ENCODE results near the gene EXOC6B.

Gene EXOC6B

DNA sequence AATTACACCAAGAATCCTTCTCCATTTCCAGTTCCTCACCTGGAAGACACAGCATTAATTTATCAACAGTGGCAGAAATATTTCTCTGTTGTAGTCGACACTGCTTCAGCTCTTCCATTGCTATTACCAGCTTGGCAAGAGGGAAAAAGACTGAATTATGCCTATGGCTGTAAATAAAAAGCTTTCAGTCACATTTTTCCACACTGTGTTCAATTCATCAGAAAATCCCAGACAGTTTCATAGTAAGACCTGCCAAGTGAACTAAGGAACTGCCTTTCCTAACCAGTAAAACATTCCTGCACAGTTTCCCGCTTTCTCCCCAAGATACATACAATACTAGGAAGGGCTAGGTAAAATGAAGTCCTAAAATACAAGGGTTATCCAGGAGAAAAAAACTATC lies 94.7 kb downstream of the EXOC6B start:
- no peak for DNase-seq

- no peak for DNase-seq
Observed at GRCh38 chr2:72727356-72727755, 98.5 kb downstream of the EXOC6B start.

DNA sequence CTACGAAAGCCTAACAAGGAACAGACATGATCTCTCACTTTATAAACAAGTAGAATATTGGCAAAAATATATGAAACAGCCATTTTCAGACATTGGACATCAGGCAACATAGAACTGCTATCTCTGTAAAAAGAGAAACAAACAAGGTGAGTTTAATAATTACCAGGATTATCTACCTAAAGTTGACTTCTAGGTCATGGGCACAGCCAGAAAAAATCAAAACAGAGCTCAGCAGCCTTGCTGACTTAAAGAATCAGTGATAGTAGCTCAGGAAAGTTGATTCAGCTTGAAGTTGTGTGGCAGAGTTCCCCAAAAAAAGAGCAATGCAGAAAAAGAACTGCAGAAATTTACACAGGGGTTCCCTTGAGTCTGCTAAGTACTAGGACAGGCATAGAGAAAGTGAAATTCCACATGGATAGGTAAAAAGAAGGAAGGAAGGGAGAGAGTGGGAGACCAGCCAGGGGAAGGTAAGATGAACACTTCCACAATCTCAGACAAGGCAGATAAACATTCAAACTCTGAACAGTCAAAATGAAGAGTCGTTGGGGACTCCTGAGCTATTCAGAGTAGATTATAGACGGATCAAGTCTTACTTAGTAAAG lies 102.0 kb downstream of the EXOC6B start:
- DNase-seq = no peak

GRCh38 chr2:72722492-72723070 lies 103.3 kb downstream of the EXOC6B start:
- no peak for DNase-seq

DNA sequence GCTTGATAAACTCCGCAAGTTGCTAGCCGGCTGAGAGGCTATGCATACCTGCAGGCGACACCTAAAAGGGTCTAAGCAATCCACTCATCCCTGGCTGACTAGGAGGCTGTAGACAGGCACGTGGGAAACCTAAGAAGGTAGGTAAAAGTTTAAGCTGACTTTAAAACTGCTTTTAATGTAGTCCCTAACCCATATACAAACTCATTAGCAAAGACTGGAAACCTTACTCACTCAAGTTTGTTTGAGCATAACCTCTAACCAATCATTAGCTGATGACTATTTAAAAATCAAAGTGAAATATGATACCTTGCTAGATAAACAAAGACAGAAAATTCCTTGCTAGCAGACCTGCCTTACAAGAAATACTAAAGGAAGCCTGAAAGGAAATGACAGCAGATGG lies 106.4 kb downstream of the EXOC6B start:
- no peak for DNase-seq

DNA sequence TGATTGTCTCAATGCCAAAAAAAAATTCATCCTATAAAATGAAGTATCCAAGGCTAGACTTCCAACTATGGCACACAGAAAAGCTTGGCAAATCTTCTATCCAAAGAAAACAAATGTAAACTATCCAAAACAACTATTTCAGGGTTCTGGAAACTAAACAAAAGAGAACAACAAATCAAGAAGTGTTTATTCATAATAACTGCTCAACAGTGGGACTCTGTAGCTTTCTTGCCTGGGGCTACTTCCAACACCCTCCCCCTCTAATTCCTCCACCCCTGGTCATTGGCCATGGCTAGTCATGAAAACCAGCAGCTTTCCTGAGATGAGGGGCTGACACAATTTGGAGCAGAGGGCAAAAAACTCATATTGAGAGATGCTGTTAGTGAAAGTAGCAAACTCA lies 107.0 kb downstream of the EXOC6B start:
- DNase-seq = no peak

DNA sequence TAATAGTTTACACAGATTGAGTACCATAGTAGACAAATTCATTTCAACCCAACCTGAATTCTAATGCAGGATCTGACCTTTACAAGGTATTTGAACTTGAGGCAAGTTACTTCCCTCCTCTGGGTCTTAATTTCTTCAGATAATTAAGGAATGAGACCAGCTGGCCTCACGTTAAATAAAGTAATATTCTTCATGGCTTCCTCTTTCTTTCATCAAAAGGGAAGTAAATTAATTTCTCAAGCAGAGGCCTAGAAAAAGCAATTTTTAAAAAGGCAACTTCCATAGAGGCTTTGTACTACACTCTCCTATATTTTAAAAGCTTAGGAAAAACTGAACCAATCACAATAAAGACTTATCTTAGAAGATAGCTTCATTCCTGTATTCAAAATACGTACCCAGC lies 109.2 kb downstream of the EXOC6B start:
- DNase-seq = no peak

GRCh38 chr2:72713857-72714256 lies 112.0 kb downstream of the EXOC6B start:
- no peak for DNase-seq

GRCh38 chr2:72712977-72713376 lies 112.9 kb downstream of the EXOC6B start:
- DNase-seq = no peak

DNA sequence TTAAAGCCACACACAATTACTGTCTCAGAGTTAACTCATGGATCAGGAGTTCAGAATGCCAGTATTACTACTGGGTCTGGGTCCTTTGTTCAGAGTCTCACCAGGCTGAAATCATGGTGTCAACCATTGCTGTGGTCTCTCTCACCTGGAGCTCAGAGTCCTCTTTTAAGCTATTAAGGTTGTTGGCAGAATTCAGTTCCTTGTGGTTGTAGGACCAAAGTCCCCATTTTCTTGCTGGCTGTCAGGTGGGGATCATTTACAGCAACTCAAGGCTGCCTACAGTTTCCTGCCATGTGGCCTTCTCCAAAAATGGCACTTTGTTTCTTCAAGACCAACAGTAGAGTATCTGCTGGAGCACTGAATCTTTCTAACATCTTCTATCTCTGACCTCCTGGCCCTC lies 113.5 kb downstream of the EXOC6B start:
- no peak for DNase-seq

DNA sequence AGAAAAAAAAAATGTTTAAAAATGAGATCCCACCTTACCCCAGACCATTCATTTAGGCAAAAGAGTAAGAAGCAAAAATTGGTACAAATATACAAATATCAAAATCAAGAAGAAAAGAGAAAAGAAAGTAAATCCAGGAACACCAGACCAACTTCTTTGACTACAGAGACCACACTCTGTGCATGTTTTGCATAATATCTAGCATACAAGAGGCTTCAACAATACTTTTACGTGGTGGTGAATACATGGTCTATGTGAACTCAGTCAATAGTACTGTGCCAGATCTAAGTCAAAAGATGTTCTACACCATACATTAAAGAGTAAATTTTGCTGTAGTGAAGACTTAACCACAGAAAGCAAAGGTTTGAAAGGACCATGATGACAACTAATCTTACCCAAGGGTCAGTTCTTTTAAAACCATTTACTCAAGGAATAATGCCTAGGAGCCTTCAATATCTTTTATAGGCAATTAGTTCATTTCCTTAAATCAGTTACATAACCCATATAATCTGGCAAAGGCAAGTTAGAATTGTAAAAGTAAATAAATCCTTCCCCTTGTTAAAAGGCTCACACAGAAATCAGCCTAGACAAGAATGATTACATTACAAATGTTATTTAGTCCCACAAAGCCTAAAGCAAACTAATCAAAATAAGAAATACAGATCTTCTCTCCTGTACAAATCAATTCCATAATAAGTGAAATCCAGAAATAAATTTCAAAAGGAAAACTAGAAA lies 115.2 kb downstream of the EXOC6B start:
- no peak for DNase-seq

DNA sequence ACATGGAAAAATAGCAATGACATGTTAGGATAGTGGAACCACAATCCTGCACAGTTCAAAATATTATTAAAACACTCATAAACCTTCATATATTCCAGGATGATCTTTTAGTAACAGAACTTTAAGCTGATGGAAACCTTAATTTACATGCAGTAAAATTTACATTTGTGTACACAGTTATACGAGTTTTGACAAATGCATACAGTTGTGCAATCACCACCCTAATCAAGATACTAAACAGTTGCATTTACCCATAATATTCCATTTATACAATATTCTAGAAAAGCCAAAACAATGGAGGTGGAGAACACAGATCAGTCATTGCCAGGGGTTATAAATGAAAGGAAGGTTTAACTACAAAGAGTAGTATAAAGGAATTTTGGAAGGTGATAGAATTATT lies 117.6 kb downstream of the EXOC6B start:
- no peak for DNase-seq

GRCh38 chr2:72698300-72698699 lies 127.5 kb downstream of the EXOC6B start:
- no peak for DNase-seq

DNA sequence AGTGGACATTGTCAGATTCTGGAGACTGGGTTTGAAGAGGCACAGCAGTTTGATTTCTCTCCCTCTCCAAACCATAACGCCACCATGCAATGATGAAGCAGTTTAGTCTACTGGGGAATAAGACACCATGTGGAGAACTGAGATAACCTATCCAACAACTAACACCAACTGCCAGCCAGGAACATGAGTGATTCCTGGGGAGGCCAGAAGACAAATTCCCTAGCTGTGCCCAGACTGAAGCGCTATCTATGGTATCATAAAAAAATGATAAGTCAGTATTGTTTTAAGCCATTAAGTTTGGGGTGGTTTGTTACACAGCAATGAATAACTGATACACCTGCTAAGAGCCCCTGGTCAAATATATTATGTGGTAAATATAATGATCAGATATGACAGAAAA lies 129.3 kb downstream of the EXOC6B start:
- DNase-seq = no peak

GRCh38 chr2:72695676-72696075 lies 130.2 kb downstream of the EXOC6B start:
- no peak for DNase-seq

GRCh38 chr2:72694715-72695496 lies 130.9 kb downstream of the EXOC6B start:
- DNase-seq = no peak

DNA sequence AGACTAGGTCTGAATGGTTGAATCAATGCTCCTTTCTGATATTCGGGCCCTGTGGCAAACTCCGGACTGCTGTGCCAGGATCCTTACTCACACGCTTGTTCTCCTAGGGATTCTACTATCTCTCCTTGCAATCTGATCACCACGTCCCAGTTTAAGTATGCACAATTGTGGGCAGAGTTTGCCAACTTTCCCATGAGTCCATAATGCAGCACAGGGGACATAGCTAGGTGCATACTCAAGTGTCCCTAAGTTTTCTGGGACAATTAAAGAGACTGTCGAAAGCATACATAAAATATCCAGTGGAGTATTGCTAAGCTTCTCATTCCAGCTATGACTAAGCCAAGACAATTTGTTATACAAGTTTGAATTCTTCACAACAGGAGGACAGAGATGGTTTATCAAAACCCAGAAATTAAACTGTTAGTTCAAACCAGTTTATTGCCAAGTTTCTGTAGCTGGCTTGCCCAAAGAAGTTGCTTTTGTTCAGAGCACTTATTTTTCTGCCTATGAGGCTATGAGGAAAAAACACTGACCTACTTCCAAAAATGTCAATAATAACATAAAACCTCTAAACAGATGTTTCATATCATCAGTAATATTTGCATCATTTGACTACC lies 136.1 kb downstream of the EXOC6B start:
- DNase-seq = no peak

GRCh38 chr2:72685638-72686213 lies 140.1 kb downstream of the EXOC6B start:
- no peak for DNase-seq

DNA sequence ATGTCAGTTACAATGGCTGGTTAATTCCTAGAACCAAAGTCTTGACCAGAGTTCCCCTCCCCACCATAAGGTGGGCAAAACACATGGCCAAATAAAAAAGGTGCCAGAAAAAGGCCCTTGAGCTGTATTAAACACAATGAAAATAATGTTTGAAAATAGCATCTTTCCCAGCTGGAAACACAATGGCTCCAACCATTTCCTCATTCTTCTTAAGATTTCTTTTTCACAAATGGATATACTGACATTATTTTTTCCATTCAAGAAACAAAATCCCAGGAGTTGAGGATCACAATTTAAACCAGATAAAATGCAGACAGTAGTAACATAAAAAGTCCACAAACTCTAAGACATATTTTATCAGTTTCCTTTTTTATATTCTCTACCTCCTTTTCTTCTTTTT lies 143.8 kb downstream of the EXOC6B start:
- no peak for DNase-seq

DNA sequence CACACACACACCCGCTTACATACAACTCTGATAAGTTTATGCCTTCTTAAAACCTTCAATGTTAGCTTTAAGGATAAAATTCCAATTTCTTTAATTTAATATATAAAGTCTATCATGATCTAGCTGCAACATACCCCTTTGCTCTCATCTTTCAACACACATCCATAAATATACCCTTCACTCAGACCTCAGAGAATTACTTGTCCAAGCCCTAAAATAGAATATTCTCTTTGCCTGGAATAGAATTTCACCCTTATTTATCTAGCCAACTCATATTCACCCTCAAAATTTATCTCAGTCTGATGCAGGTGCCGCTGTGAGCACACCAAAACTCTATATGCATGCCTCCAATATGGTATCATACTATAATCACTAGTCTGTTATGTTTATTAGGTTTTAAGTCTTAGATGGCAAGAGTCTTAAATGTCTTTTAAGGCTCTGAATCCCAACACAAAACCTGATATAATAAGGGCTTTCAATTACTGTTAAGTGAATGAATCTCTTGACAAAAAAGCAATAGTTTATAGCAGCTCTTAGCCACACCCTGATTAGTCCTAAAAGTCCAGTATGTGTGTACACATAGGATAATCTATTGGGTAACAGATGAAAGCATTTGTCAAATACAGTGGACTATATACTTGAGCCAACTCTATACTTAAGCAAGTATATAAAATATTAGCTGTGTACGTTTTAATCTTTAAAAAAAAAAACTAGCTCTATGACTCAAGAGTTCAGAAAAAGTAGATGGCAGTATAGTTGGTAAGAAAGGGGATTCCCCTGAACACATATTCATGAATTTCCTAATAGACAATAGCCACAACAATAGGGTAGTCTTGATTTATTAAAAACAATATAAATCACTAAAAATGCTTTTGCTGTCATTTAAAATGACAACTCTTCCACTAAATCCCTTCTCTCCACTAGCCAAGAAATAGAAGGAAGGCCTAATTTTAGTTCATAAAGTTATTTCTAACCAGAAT lies 144.5 kb downstream of the EXOC6B start:
- no peak for DNase-seq

DNA sequence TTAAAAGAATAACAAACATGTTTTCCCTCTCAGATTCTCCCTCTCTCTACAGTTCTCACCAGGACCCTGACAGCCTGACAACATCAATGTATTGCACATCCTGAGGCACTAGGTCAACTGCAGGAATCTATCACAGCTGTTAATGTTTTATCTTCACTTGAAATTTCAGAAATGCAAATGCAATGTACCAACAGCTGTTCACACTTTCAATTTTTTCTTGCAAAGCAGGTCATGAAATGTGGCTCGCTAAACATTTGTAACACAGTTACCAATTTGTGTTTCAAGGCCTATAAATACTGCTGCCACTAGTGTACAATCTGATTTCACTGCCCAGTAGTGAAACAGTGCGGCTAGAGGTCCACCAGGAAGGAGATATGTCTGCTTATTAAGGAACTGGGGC lies 147.8 kb downstream of the EXOC6B start:
- DNase-seq = no peak
